GM23338 (cell line): ENCODE results near the gene SELP. TPM values are rescaled to one million over a fixed set of nuclear protein-coding genes. Genes with fewer than 3 reads are reported as not detected.
"Not testable (repeated sequence)": the region's sequence is repeated elsewhere in the genome, so short reads cannot be mapped to it uniquely, and the experiment has no call there.

Experiments
- ATAC-seq: fragments of 200-7000 bp; cut with Tn5 transposase; 3 replicates; pipeline ENCODE4 v1.9.1; 2020
- DNase-seq: peaks from one replicate; pipeline ENCODE4 v3.0.0-alpha.2; 2015; ENCODE audit warnings: low spot score
- H2AFZ ChIP-seq: fragments of 200-600 bp; sonication (generic); 2 replicates; pipeline ENCODE4 v1.8.0; 2016; ENCODE audit warnings: antibody characterized with exemption, mild to moderate bottlenecking, moderate library complexity
- H3F3A ChIP-seq: fragments of 200-600 bp; sonication (generic); replicated peaks from 2 replicates; pipeline ENCODE4 v1.8.0; 2017; ENCODE audit warnings: antibody characterized with exemption, mixed run types, low read depth
- H3K27ac ChIP-seq: fragments of 200-600 bp; sonication (generic); 2 replicates; pipeline ENCODE4 v1.6.1; 2016; ENCODE audit warnings: low read depth
- H3K27me3 ChIP-seq: fragments of 200-600 bp; sonication (generic); 2 replicates; pipeline ENCODE4 v1.8.0; 2016; ENCODE audit warnings: mild to moderate bottlenecking, mixed run types, moderate library complexity; ENCODE audit not compliant: insufficient read depth
- H3K36me3 ChIP-seq: fragments of 200-600 bp; sonication (generic); 2 replicates; pipeline ENCODE4 v1.8.0; 2016; ENCODE audit warnings: mild to moderate bottlenecking; ENCODE audit not compliant: insufficient read depth
- H3K4me1 ChIP-seq: fragments of 200-600 bp; sonication (generic); 2 replicates; pipeline ENCODE4 v1.8.0; 2016; ENCODE audit warnings: mild to moderate bottlenecking, moderate library complexity; ENCODE audit not compliant: insufficient read depth
- H3K4me2 ChIP-seq: fragments of 200-600 bp; sonication (generic); 2 replicates; pipeline ENCODE4 v1.7.1; 2017; ENCODE audit warnings: mixed run types
- H3K4me3 ChIP-seq: fragments of 200-600 bp; sonication (generic); 2 replicates; pipeline ENCODE4 v1.6.1; 2016; ENCODE audit warnings: mixed run types
- H3K79me2 ChIP-seq: fragments of 200-600 bp; sonication (generic); replicated peaks from 2 replicates; pipeline ENCODE4 v1.8.0; 2017; ENCODE audit warnings: mild to moderate bottlenecking; ENCODE audit not compliant: insufficient read depth
- H3K9me2 ChIP-seq: fragments of 200-600 bp; sonication (generic); 2 replicates; pipeline ENCODE4 v1.8.0; 2017; ENCODE audit not compliant: insufficient read depth
- H4K20me1 ChIP-seq: fragments of 200-600 bp; sonication (generic); replicated peaks from 2 replicates; pipeline ENCODE4 v1.8.0; 2017; ENCODE audit warnings: mild to moderate bottlenecking; ENCODE audit not compliant: insufficient read depth
- H3K27ac Mint-ChIP-seq: 2 replicates; pipeline ENCODE4 v1.8.0; 2020; ENCODE audit warnings: inconsistent platforms, mild to moderate bottlenecking, moderate library complexity, mixed read lengths
- H3K27me3 Mint-ChIP-seq: 3 replicates; pipeline ENCODE4 v1.8.0; 2022; ENCODE audit warnings: low read depth, mild to moderate bottlenecking, moderate library complexity, mixed read lengths, inconsistent platforms; ENCODE audit not compliant: insufficient read depth, poor library complexity
- H3K36me3 Mint-ChIP-seq: 3 replicates; pipeline ENCODE4 v1.8.0; 2021; ENCODE audit warnings: low read depth, mild to moderate bottlenecking, inconsistent platforms, moderate library complexity, mixed read lengths
- H3K4me1 Mint-ChIP-seq: 3 replicates; pipeline ENCODE4 v1.8.0; 2020; ENCODE audit warnings: mild to moderate bottlenecking, inconsistent platforms, mixed read lengths
- H3K4me3 Mint-ChIP-seq: 3 replicates; pipeline ENCODE4 v1.8.0; 2021; ENCODE audit warnings: moderate library complexity, mild to moderate bottlenecking, inconsistent platforms, mixed read lengths
- H3K9me3 Mint-ChIP-seq: 3 replicates; pipeline ENCODE4 v1.8.0; 2020; ENCODE audit warnings: moderate library complexity, mild to moderate bottlenecking, inconsistent platforms, mixed read lengths
- ETS1 ChIP-seq: IDR thresholded peaks from 2 replicates; pipeline ENCODE4 v1.6.1; 2016; ENCODE audit warnings: antibody characterized with exemption
- ZNF331 ChIP-seq: fragments of 250-450 bp; sonication (Bioruptor Pico); IDR thresholded peaks from 2 replicates; pipeline ENCODE4 v1.5.0; 2020; ENCODE audit warnings: low read depth, mild to moderate bottlenecking, moderate library complexity
- polyA plus RNA-seq: library from polyadenylated mRNA; unstranded; fragments of >200 nt; fragmentation: Nextera tagmentation; extraction: Ambion mirVana; gene quantifications from 2 replicates; pipeline ENCODE4 v1.2.1, GENCODE V29; 2016
- total RNA-seq: library from RNA; depleted of rRNA; stranded (reverse); fragments of >200 nt; shearing (Covaris generic); gene quantifications from 2 replicates; pipeline ENCODE4 v1.2.3, GENCODE V29; 2014

The SELP gene
- total and polyA plus RNA-seq, 2 experiments from 2014 or later, result not detected

GRCh38 chr1:169670836-169671235 is 40.9 kb upstream of the SELP start:
- TF ChIP-seq ETS1 (no peak), ZNF331 (no peak)
- no peaks in the 10 kb centered on the region for H3K36me3 Mint-ChIP-seq
- H4K20me1 ChIP-seq, result no peaks in the 10 kb centered on the region
- no peak overlapping the region for H3K27ac ChIP-seq
- no peak for DNase-seq
- H3K27ac Mint-ChIP-seq, result no peak overlapping the region
- no peaks in the 10 kb centered on the region; the same call in 2 of the 3 replicates for H3K9me3 Mint-ChIP-seq
- no peak overlapping the region for H2AFZ ChIP-seq
- H3K27me3 Mint-ChIP-seq, result peaks cover 4% of the 10 kb centered on the region
- H3K4me1 ChIP-seq, result peaks cover 5% of the 10 kb centered on the region; the same call in 1 of the 2 replicates
- H3K4me2 ChIP-seq, result no peak overlapping the region
- no peak for ATAC-seq
- peaks cover 6% of the 10 kb centered on the region; the same call in 1 of the 2 replicates for H3K9me2 ChIP-seq
- no peak overlapping the region for H3K4me3 ChIP-seq
- H3K4me1 Mint-ChIP-seq, result peaks cover 3% of the 10 kb centered on the region
- H3K27me3 ChIP-seq, result no peaks in the 10 kb centered on the region
- no peaks in the 10 kb centered on the region for H3K79me2 ChIP-seq
- no peaks in the 10 kb centered on the region for H3K36me3 ChIP-seq
- H3F3A ChIP-seq, result no peaks in the 10 kb centered on the region
- no peak overlapping the region for H3K4me3 Mint-ChIP-seq

GRCh38 chr1:169670244-169670643 is 40.3 kb upstream of the SELP start:
- H3K27me3 Mint-ChIP-seq, result not testable (repeated sequence)

GRCh38 chr1:169667699-169668596 is 38.0 kb upstream of the SELP start:
- H3K27me3 Mint-ChIP-seq, H3K79me2 ChIP-seq, H3F3A ChIP-seq, ATAC-seq, H3K27ac Mint-ChIP-seq, H2AFZ ChIP-seq, H3K9me3 Mint-ChIP-seq, H3K4me1 Mint-ChIP-seq, DNase-seq, H3K4me3 Mint-ChIP-seq, H3K4me2 ChIP-seq, H4K20me1 ChIP-seq, H3K27ac ChIP-seq, H3K4me3 ChIP-seq, H3K4me1 ChIP-seq, H3K36me3 Mint-ChIP-seq, H3K27me3 ChIP-seq, H3K9me2 ChIP-seq, H3K36me3 ChIP-seq: not testable (repeated sequence)

More at GRCh38 chr1:169670244-169670643, 40.3 kb upstream of the SELP start:
- not testable (repeated sequence) for H3K79me2 ChIP-seq, DNase-seq, H3K27ac Mint-ChIP-seq, H3K27me3 ChIP-seq, H3K36me3 Mint-ChIP-seq, H3K27ac ChIP-seq, H4K20me1 ChIP-seq, H2AFZ ChIP-seq, H3K9me2 ChIP-seq, H3K4me2 ChIP-seq, H3K4me1 ChIP-seq, ATAC-seq, H3K4me3 ChIP-seq, H3K4me3 Mint-ChIP-seq, H3K9me3 Mint-ChIP-seq, H3F3A ChIP-seq, H3K36me3 ChIP-seq, H3K4me1 Mint-ChIP-seq

GRCh38 chr1:169667227-169667639 is 37.3 kb upstream of the SELP start:
- H3F3A ChIP-seq, H3K79me2 ChIP-seq, ATAC-seq, H3K4me2 ChIP-seq, H3K36me3 Mint-ChIP-seq, DNase-seq, H3K27ac Mint-ChIP-seq, H3K27ac ChIP-seq, H3K27me3 ChIP-seq, H3K36me3 ChIP-seq, H2AFZ ChIP-seq, H3K4me1 ChIP-seq, H3K9me2 ChIP-seq, H3K27me3 Mint-ChIP-seq, H4K20me1 ChIP-seq, H3K4me3 ChIP-seq, H3K4me3 Mint-ChIP-seq, H3K9me3 Mint-ChIP-seq: not testable (repeated sequence)
- H3K4me1 Mint-ChIP-seq, result peaks cover 12% of the 10 kb centered on the region

- H3K27ac ChIP-seq, H3K79me2 ChIP-seq, H3K4me3 ChIP-seq, H4K20me1 ChIP-seq, H3K4me1 ChIP-seq, ATAC-seq, H3K27me3 Mint-ChIP-seq, H3K36me3 ChIP-seq, H3K9me2 ChIP-seq, H3K4me2 ChIP-seq, H3K27me3 ChIP-seq, H3K27ac Mint-ChIP-seq, H3F3A ChIP-seq, H3K36me3 Mint-ChIP-seq, H3K4me3 Mint-ChIP-seq: not testable (repeated sequence)
- DNase-seq, result peak; percentile 60
- peak overlapping the region; percentile 74; the same call in 1 of the 2 replicates for H2AFZ ChIP-seq
- H3K4me1 Mint-ChIP-seq, result peaks cover 12% of the 10 kb centered on the region
- peaks cover 11% of the 10 kb centered on the region; the same call in 2 of the 3 replicates for H3K9me3 Mint-ChIP-seq
Measured at GRCh38 chr1:169662680-169663079, 32.8 kb upstream of the SELP start.

GRCh38 chr1:169661066-169661465 is 31.1 kb upstream of the SELP start:
- not testable (repeated sequence) for H3K27ac Mint-ChIP-seq, H3K79me2 ChIP-seq, H3K27me3 ChIP-seq, DNase-seq, H3K4me3 Mint-ChIP-seq, ATAC-seq, H2AFZ ChIP-seq, H3K27me3 Mint-ChIP-seq, H3K9me2 ChIP-seq, H3K4me1 ChIP-seq, H3K36me3 Mint-ChIP-seq, H3K27ac ChIP-seq, H3F3A ChIP-seq, H3K36me3 ChIP-seq, H4K20me1 ChIP-seq, H3K4me3 ChIP-seq, H3K4me2 ChIP-seq
- peaks cover 11% of the 10 kb centered on the region; the same call in 2 of the 3 replicates for H3K9me3 Mint-ChIP-seq
- peaks cover 20% of the 10 kb centered on the region for H3K4me1 Mint-ChIP-seq
